Activated CD8-positive, alpha-beta memory T cell treated with anti-CD3 and anti-CD28 coated beads for 4 hours (primary cell): ENCODE measurements around the gene ABCB7.
A peak's percentile ranks its signal among the peaks of the same experiment; 100 is the strongest.
"Not testable (repeated sequence)": the region's sequence is repeated elsewhere in the genome, so short reads cannot be mapped to it uniquely, and the experiment has no call there.

Experiments
- DNase-seq, 2 donors: peaks; one replicate each; pipeline ENCODE4 v3.0.0-alpha.2; 2020; ENCODE audit warnings: low read depth in 2 of 2

The ABCB7 gene

DNA sequence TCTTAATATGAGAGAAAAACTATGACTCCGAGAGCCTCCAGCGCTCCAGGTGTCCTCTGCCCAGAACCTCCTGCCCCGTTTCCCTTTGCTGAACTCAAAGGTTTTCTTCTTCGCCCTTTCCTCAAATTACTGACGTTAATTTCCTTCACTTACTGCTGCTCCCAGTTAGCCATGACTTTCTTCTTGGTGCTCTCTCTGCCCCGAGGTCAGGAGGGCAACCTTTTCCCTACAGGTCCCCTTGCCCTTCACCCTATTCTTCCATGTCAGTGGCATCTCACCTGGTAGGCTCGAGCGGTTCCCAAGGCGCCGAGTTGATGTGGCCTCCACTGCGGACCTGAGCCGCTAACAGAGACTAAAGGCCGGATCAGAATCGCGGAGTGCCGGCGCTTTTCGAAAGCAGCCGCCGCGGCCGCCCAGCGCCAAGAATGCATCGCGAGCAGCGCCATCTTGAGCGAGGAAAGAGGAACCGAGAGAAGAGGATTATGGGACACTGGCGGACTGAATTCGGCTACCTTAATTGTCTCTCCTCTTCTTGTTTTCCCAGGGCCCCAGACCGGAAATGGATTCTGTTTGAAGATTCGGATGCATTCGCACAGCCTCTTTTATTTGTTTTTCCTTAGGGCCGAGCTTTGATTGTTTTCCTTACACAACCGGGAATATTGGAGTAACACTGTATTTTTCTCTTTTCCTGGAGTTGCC, at the start of gene ABCB7:
Gene ABCB7, minus strand, starts transcription at position 457 of the 699 bp plus-strand sequence. Its CDS starts 11 bp downstream, at position 446.
- peak; percentile 19 to 28 for DNase-seq

DNA sequence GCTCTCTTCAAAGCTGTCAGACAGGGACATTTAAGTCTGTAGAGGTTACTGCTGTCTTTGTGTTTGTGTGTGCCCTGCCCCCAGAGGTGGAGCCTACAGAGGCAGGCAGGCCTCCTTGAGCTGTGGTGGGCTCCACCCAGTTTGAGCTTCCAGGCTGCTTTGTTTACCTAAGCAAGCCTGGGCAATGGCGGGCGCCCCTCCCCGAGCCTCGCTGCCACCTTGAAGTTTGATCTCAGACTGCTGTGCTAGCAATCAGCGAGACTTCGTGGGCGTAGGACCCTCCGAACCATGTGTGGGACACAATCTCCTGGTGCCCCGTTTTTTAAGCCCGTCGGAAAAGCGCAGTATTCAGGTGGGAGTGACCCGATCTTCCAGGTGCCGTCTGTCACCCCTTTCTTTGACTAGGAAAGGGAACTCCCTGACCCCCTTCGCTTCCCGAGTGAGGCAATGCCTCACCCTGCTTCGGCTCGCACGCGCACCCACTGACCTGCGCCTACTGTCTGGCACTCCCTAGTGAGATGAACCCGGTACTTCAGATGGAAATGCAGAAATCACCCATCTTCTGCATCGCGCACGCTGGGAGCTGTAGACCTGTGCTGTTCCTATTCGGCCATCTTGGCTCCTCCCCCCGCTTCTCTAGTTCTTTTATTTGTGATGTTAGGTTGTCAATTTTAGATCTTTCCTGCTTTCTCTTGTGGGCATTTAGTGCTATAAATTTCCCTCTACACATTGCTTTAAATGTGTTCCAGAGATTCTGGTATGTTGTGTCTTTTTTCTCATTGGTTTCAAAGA, 32.5 kb upstream of the ABCB7 start:
- not testable (repeated sequence) for DNase-seq

DNA sequence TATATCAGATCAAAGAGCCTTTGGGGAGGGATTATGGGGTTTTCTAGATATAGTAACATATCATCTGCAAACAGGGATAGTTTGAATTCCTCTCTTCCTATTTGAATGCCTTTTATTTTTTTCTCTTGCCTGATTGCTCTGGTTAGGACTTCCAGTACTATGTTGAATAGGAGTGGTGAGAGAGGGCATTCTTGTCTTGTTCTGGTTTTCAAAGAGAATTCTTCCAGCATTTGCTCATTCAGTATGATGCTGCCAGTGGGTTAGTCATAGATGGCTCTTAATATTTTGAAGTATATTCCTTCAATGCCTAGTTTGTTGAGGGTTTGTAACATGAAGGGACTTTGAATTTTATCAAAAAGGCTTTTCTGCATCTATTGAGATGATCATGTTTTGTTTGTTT, 25.6 kb upstream of the ABCB7 start:
- DNase-seq = no peak

DNA sequence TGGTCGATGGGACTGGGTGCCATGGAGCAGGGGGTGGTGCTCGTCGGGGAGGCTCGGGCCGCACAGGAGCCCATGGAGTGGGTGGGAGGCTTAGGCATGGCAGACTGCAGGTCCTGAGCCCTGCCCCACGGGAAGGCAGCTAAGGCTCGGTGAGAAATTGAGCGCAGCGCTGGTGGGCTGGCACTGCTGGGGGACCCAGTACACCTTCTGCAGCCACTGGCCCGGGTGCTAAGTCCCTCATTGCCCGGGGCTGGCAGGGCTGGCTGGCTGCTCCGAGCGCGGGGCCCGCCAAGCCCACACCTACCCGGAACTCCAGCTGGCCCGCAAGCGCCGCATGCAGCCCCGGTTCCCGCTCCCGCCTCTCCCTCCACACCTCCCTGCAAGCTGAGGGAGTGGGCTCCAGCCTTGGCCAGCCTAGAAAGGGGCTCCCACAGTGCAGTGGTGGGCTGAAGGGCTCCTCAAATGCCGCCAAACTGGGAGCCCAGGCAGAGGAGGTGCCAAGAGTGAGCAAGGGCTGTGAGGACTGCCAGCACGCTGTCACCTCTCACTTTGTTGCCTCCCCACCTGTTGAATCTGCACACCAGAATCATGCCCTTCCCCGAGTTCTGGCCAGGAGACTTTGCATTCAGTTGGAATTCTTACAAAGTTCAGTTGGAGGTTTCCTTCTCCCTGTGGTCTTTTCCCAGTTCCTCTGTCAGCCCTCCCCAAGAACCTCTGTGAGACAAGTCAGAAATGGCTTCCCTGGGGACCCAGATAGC, 23.6 kb upstream of the ABCB7 start:
- DNase-seq = not testable (repeated sequence)

DNA sequence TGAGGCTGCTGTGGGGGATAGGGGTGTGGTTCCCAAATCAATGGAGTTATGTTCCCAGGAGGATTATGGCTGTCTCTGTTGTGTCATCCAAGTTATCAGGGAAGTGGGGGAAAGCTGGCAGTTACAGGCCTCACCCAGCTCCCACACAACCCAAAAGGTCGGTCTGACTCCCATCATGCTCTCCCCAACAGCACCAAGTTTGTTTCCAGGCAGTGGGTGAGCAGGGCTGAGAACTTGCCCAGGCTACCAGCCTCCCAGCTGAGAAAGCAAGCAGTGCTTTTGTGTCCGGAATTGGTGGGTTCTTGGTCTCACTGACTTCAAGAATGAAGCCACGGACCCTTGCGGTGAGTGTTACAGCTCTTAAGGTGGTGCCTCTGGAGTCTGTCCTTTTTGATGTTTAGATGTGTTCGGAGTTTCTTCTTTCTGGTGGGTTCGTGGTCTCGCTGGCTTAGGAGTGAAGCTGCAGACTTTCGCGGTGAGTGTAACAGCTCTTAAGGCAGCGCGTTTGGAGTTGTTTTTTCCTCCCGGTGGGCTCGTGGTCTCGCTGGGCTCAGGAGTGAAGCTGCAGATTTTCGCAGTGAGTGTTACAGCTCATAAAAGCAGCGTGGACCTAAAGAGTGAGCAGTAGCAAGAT, 16.3 kb upstream of the ABCB7 start:
- DNase-seq = not testable (repeated sequence)

DNA sequence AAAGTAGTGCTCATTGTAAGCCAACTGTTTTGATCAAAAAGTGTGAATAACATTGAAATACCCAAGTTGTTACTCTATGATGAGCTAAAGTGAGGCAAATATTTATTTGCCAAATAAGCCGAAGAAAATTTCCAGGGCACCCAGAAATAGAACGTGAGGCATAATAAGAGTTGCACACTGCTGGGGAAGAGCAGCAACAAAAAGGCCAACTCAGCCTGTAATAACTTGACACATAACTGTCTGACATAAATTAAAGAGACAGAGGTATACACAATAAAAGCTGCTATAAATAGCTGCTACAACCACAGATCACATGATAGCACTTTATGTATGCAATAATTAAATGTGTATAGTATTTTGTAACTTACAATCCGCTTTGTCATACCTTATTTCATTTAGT, 2.0 kb upstream of the ABCB7 start:
- DNase-seq = no peak

DNA sequence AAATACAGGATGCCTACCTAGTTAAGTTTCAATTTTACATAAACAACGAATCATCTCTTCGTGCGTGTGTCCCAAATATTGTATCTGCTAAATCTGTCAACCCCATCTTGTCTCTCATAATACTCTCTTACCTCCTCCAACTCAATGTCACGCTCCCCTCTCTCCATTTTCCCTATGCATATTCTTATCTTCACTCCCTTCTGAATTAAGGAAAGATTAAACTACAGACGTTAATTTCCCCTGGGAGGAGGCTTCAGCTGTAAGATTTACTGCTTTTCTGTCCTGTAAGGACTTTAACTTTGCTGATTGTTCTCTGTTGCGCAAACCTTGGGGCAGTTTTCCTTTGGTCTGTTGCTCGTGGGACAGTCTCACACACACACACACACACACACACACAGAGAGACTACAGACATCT, 455 bp upstream of the ABCB7 start:
- DNase-seq = no peak

DNA sequence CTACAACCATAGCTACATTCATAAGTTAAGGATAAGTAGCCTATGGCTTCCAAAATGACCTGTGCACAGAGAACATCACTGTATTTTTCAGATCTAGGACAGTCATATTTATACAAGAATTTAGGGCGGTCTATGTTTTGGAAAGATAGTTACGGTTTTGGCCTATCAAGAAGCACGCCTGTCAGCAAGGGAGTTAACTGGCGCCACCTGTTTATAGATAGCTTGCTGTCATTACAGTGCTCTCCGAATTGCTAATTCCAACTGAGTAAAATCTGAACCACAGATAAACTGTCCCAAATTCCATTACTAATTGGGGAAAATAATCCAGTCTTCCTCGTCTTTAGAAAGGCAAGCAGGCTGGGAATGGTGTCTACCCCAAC, 646 bp downstream of the ABCB7 start:
- no peak for DNase-seq

DNA sequence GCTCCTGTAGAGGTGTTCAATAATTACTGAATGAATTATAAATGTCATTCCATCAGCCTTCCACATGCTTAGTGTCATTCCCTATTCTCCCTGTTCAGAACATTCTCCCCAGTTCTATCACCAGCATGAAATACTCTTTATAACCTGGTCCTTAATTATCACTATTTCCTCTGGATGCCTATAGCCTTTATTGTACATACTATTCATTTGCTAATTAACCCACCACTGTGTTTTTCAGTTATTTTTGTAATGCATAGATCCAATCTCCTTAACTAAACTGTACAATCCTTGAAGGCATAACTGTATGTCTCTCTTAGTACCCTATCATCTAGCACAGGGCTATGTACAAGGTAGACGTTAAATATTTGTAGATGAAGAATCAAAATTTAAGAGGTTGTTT, 1.2 kb downstream of the ABCB7 start:
- no peak for DNase-seq

DNA sequence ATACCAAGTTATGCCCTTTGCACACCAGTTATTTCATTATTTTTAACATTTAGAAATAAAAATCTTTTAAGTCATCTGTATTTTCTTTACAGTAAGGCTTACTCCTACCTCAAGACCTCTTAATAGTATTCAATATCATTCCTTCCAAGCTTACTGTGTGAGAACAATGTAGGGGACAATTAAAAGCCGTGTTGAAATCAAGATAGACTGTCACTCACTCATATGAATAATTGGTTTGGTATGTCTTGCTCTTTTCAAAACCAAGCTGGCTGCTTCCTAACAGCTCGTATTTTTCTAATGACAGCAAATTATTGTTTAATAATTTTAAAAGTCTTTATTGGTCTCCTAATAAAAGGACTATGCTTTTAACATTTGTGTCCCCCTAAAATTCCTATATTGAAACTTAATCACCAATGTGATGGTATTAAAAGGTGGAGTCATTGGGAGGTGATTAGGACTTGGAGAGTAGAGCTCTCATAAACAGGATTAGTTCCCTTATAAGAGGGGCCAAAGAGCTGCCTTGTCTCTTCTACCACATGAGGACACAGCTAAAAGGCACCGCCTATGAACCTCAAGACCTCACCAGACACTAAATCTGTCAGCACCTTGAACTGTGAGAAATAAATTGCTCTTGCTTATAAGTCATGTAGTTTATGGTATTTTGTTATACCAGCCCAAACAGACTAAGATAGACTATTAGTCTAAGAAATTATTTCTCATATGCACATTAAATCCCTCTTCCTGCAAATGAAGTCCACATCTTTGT, 4.1 kb downstream of the ABCB7 start:
- no peak for DNase-seq

DNA sequence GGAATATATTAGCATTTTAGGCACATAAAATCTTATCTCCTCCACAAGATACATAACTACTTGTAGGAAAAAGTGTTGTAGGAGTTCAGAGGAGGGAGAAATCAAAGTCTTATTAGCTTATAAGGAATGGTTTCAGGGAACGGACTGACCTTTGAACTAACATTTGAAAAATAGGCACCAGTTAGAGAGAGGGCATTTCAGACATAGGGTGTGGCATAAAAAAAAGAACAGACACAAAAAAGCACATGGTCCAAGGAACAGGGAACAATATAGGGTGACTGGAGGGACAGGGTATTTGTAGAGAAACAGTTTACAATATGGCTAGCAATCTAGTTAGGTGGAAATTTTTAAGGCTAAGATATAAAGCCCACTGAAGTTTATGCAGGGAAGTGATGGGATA, 6.4 kb downstream of the ABCB7 start:
- DNase-seq = no peak

DNA sequence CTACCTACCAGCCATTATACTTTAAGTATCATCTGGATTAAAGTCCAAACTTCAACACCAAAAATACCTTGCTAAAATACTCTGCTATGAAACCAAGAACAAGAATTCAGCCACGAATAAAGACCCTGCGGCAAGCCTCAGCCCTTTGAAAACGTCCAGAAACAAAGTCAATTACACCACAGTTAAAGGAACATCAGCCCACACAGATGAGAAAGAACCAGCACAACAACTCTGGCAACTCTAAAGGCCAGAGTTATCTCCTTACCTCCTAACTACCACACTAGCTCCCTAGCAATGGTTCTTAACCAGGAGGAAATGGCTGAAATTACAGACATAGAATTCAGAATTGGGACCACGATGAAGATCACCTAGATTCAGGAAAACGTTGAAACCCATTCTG, 23.4 kb downstream of the ABCB7 start:
- no peak for DNase-seq

DNA sequence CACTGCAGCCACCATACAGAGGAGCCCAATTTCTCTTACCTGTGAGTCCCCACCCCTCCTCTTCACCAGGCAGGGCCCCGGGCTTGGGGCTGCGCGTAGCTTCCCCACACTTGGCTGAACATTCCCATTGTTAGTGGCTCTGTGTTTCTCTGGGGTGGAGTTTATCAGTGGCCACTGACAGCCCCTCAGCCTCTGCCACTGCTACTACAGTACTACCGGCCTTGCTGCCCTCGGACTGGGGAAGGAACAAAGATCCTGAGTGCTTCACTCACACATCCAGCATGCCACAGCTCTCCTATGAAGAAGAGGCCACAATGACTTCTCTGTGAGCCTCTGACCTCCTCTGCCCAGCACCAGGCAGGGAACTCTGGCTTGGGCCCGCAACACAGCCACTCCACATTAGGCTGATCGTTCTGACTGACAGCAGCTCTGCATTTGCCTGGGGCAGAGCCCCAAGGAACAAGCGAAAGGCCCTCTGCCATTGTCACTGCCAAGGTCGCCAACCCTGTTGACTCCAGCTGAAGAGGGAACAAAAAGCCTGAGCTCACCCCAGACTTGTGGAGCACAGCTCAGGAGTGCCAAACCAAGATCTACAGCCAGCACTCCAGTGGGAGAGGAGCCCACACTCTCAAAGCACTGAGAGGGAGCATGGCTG, 24.0 kb downstream of the ABCB7 start:
- no peak for DNase-seq

DNA sequence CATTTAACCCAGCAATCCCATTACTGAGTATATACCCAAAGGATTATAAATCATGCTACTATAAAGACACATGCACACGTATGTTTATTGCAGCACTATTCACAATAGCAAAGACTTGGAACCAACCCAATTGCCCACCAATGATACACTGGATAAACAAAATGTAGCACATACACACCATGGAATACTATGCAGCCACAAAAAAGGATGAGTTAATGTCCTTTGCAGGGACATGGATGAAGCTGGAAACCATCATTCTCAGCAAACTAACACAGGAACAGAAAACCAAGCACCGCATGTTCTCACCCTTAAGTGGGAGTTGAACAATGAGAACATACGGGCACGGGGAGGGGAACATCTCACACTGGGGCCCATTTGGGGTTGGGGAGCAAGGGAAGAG, 27.0 kb downstream of the ABCB7 start:
- not testable (repeated sequence) for DNase-seq

DNA sequence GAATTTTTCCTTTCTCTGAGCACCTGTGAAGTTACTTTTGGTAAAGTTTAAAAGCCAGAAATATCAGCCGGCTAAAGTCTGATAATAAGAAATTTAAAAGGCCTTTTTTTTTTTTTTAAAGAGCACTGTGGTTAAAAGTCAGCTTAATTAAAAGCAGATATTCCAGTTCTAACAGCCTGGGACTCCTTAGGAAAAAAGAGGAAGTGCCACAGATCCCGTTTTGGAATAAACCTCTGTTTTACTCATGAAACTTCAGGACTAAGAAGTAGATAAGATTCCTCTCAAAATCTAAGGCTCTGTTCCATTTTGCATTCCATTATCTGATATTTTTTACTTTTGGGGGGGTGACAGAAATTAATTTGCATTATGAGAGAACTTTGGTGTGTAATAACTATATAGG, 37.8 kb downstream of the ABCB7 start:
- DNase-seq = no peak

DNA sequence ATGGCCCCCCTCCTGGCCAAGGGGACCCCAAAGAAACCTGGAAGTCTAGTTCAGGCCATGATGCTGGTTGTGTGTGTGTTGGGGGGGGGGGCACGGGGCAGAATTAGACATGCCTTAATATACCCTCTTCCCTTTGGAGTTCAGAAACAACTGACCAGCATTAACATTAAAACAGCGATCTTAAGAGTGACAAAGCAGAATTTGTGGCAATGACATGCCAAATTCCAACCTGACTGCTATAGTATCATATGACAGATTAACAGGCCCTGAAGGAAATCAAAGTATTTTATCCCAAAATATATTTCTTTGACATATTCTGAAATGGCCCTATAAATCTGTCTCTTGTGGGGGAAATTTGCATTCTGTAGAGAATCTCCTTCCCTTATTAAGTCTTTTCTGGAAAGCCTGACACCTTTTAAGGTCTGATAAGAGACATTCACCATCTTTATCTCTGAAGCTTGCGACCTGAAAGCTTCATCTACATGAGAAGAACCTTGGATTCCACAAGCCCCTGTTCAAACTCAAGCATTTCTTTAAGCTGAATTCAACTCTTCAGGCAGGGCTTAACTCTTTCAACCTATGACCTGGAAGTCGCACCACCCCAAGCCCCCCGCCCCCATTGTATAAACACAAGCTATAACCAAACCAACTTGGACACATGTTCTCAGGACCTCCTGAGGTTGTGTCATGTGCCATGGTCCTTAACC, 40.2 kb downstream of the ABCB7 start:
- DNase-seq = no peak

DNA sequence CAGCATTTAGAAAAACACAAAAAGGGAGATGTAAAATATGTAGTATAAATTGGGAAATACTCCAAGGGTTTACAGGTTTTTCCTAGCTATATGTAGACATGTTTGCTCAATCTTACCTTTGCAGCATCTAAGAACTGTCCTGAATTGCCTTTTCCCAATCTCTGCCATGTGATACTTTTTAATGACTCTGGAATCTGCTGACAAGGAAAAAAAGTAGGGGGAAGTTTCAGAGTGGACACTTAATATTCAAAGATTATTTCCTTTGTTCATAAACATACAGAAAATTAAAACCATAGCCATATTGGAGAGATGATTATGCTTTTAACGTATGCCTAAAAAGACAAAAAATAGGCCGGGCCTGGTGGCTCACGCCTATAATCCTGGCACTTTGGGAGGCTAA, 41.4 kb downstream of the ABCB7 start:
- DNase-seq = no peak

DNA sequence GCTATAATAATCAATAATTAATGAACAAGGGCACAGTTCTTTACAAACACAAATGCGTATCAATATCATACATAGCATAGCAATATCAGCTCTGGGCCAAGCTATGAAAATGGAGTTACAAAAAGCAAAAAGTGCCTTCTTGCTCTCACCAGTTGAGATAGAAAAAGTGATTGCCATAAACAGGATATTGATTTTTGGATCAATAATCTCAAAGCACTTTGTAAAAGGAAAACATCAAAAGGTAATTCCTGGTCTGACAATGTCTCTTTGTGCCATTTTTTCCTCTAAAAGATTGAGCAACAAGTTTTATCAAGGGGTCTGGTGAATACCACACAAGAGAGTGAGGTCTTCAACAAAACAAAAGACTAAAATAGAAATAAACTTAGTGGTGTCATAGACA, 42.4 kb downstream of the ABCB7 start:
- DNase-seq = no peak

DNA sequence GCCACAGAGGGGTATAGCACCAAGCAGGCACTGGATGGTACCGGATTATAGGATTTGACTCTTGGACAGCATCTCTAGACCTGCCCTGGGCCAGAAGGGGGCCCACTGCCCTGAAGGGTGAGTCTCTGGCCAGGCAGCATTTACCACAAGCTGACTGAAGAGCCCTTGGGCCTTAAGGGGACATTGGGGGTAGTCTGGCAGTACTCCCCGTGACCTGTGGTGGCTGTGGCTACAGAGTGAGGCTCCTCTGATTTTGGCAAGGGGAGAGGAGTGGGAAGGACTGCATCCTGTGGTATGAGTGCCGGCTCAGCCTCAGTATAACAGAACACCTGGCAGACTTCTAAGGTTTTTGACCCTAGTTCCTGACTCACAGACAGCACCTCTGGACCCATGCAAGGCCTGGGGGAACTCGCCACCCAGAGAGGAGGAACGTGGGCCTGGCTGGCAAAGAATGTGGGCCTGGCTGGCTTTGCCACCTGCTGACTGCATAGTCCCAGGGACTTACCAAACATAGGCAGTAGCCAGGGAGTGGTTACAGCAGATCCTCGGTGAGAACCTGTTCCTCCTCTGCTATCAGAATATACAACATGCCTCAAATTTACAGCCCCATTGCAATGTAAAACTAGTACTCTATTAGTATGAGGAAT, 48.1 kb downstream of the ABCB7 start:
- DNase-seq = no peak

DNA sequence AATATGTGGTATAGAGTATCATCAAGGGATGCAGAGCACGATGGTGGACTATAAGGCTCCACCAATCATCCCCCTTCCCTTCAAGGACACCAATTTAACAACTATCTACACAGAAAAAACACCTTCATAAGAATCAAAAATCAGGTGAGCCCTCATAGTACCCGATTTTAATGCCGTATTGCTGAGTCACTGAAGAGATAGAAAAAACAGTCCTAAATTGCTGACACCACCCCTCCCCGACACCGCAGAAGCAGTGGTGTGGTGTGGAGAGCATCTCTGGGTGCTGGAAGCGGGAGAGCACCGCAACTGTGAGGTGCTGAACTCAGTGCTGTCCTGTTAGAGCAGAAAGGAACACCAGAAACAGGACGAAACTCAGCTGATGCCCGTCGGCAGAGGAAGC, 49.3 kb downstream of the ABCB7 start:
- no peak for DNase-seq
